Measurements from ENCODE around the gene SEZ6L2. TPM values are rescaled to one million over a fixed set of nuclear protein-coding genes. Genes with fewer than 3 reads are reported as not detected.
A peak's percentile ranks its signal among the peaks of the same experiment; 100 is the strongest.

The SEZ6L2 gene
- total and polyA plus RNA-seq, 2 of the 13 experiments (the other 11 are each of a cell fraction or from before 2014, with no cell fraction given), result 14.9 to 16.9 TPM

GRCh38 chr16:29862884-29863668, 36.3 kb downstream of the SEZ6L2 start, which contains the start of gene CDIPT (continued):
- peak; percentile 86; the same call in 1 of the 2 replicates for TF ChIP-seq ZBTB42 (CRISPR knock-in tag; IDR thresholded peaks at IDR 0.05)
- 0 out of 2 replicates have a peak, but pooled peaks have one; percentile 21 for TF ChIP-seq NCOA1 (CRISPR knock-in tag; IDR thresholded peaks at IDR 0.05)
- TF ChIP-seq NFIC (IDR thresholded peaks at IDR 0.05; ENCODE audit: low read length), result peak; percentile 88
- TF ChIP-seq NAIF1 (CRISPR knock-in tag; IDR thresholded peaks at IDR 0.05; ENCODE audit: borderline replicate concordance), result peak; percentile 72; the same call in 1 of the 2 replicates
- peak; percentile 78; the same call in 1 of the 2 replicates for TF ChIP-seq AKAP8 (CRISPR knock-in tag; IDR thresholded peaks at IDR 0.05)
- TF ChIP-seq ATF5 (CRISPR knock-in tag; IDR thresholded peaks at IDR 0.05; ENCODE audit: low read depth), result no peak
- TF ChIP-seq AFF4 (CRISPR knock-in tag; IDR thresholded peaks at IDR 0.05), result 0 out of 2 replicates have a peak, but pooled peaks have one; percentile 48
- no peak for TF ChIP-seq ZNF276 (CRISPR knock-in tag; IDR thresholded peaks at IDR 0.05; ENCODE audit: low read depth)
- TF ChIP-seq ARNTL (CRISPR knock-in tag; IDR thresholded peaks at IDR 0.05), result peak; percentile 31; the same call in 1 of the 2 replicates
- no peak for TF ChIP-seq TIGD3 (CRISPR knock-in tag; IDR thresholded peaks at IDR 0.05; ENCODE audit: borderline replicate concordance)
- TF ChIP-seq ZNF75D (CRISPR knock-in tag; IDR thresholded peaks at IDR 0.05; ENCODE audit: borderline replicate concordance), result no peak
- peak; percentile 92; the same call in 1 of the 2 replicates for TF ChIP-seq ZBTB1 (CRISPR knock-in tag; IDR thresholded peaks at IDR 0.05; ENCODE audit: borderline replicate concordance)
- peak; percentile 38 for TF ChIP-seq SALL1 (CRISPR knock-in tag; IDR thresholded peaks at IDR 0.05)
- TF ChIP-seq SMAD3 (CRISPR knock-in tag; IDR thresholded peaks at IDR 0.05), result peak; percentile 99
- peak; percentile 55 for TF ChIP-seq HNRNPK (IDR thresholded peaks at IDR 0.05; ENCODE audit: low read depth, low read length, poor library complexity, severe bottlenecking)
- no peak; the same call in 1 of the 2 replicates for TF ChIP-seq ZNF572 (CRISPR knock-in tag; IDR thresholded peaks at IDR 0.05)
- no peak for TF ChIP-seq ZMAT5 (CRISPR knock-in tag; IDR thresholded peaks at IDR 0.05; ENCODE audit: borderline replicate concordance, low read depth)
- peak; percentile 100 for TF ChIP-seq ZFP91 (CRISPR knock-in tag; IDR thresholded peaks at IDR 0.05; ENCODE audit: borderline replicate concordance)

All from HepG2 (cell line).